PC-9 (cell line): Measurements from ENCODE around the gene RBM33.

Source experiments
- CTCF ChIP-seq: fragments of 200-600 bp; sonication (generic); conservative IDR thresholded peaks from 2 replicates; pipeline ENCODE4 v1.6.1; 2017; ENCODE audit warnings: mixed run types, antibody characterized with exemption, mild to moderate bottlenecking, moderate library complexity
- EZH2 ChIP-seq: fragments of 200-600 bp; sonication (generic); IDR thresholded peaks from 2 replicates; pipeline ENCODE4 v1.8.0; 2017; ENCODE audit warnings: antibody characterized with exemption, low read depth

- TF ChIP-seq CTCF: no peak
- no peak for TF ChIP-seq EZH2
Measured at GRCh38 chr7:155819186-155819585, 174.7 kb downstream of the RBM33 start.
